ENCODE measurements around the gene LMTK2. TPM values are rescaled to one million over a fixed set of nuclear protein-coding genes. Genes with fewer than 3 reads are reported as not detected.

LMTK2 gene
- total and polyA plus RNA-seq, 2 donors (not counting 1 experiment from before 2014, with no cell fraction given), result 5.2 to 6.9 TPM

DNA sequence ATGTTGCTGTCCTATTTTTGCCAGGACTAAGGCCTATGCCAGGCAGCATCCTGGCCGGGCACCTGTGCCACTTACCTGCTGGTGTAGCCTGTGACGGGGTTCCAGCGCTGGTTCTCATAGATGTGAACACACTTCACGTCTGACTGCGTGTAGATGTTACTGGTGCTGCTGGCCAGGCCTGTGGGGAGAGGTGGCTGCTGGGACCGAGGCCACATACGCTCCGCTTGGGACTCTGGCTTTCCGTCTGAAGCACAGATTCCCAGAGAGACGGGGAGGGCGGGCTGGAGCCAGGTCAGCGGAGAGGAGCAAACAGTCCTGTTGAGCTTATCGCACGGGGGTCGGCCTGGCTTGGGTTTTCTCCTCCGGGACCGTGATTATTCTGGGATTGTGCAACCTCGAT, 121.3 kb downstream of the LMTK2 start:
- TF ChIP-seq, protein P1, sequence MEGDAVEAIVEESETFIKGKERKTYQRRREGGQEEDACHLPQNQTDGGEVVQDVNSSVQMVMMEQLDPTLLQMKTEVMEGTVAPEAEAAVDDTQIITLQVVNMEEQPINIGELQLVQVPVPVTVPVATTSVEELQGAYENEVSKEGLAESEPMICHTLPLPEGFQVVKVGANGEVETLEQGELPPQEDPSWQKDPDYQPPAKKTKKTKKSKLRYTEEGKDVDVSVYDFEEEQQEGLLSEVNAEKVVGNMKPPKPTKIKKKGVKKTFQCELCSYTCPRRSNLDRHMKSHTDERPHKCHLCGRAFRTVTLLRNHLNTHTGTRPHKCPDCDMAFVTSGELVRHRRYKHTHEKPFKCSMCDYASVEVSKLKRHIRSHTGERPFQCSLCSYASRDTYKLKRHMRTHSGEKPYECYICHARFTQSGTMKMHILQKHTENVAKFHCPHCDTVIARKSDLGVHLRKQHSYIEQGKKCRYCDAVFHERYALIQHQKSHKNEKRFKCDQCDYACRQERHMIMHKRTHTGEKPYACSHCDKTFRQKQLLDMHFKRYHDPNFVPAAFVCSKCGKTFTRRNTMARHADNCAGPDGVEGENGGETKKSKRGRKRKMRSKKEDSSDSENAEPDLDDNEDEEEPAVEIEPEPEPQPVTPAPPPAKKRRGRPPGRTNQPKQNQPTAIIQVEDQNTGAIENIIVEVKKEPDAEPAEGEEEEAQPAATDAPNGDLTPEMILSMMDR (conservative IDR thresholded peaks at IDR 0.05 in 1 of 2, IDR thresholded peaks at IDR 0.05 in 1 of 2; ENCODE audit: low read depth in 1 of 2, low read length in 2 of 2), result no peak
- no peak for TF ChIP-seq EZH2 (IDR thresholded peaks at IDR 0.05; ENCODE audit: low read length, missing control alignments)
- no peak overlapping the region for H2AFZ ChIP-seq (ENCODE audit: low read length)
- no peaks in the 10 kb centered on the region for H3K79me2 ChIP-seq (ENCODE audit: control insufficient read depth, insufficient read depth, low read length)
- no peaks in the 10 kb centered on the region for H4K20me1 ChIP-seq (ENCODE audit: control insufficient read depth, extremely low read depth, insufficient read depth, low read length)
- H3K27ac ChIP-seq (ENCODE audit: insufficient read depth, low read length), result no peak overlapping the region
- no peaks in the 10 kb centered on the region for H3K9me3 ChIP-seq (ENCODE audit: control insufficient read depth, insufficient read depth, low read depth, low read length)
- H3K4me3 ChIP-seq (replicated peaks in 1 of 4; ENCODE audit: control extremely low read depth in 1 of 4, insufficient read depth in 1 of 4, low read depth in 3 of 4, low read length in 4 of 4), result no peak overlapping the region
- H3K9ac ChIP-seq (ENCODE audit: insufficient read depth, low read length), result no peak overlapping the region
- H3K27me3 ChIP-seq (ENCODE audit: control insufficient read depth, insufficient read depth, low read length), result no peaks in the 10 kb centered on the region
- DNase-seq (ENCODE audit: low read depth in 2 of 2), result no peak
- H3K36me3 ChIP-seq (ENCODE audit: control insufficient read depth, insufficient read depth, low read length), result peaks cover 3% of the 10 kb centered on the region
- no peak overlapping the region for H3K4me2 ChIP-seq (ENCODE audit: extremely low read depth, insufficient read depth, low read length)
- no peaks in the 10 kb centered on the region for H3K4me1 ChIP-seq (ENCODE audit: control insufficient read depth, extremely low read depth, insufficient read depth, low read length)

DNA sequence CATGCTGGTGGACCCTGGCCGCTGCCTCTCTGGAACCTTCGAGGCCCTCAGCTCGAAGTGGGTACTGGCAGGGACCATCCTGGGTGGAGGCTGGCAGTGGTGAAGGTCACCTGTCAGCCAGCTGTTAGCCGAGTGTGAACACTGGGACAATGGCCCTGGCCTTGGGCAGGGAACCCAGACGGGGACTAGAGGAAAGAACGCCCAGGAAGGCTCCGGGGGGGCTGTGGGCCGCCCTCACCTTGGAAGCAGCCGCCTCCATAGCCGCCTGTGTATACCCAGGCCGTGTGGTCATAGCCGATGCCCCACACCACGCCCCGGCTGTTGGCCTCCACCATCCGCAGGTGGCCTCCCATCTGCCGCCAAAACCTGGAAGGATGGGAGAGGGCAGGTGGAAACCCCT, 122.1 kb downstream of the LMTK2 start:
- Histone ChIP-seq H3K4me1 (ENCODE audit: control insufficient read depth, extremely low read depth, insufficient read depth, low read length) (no peaks in the 10 kb centered on the region), H3K79me2 (ENCODE audit: control insufficient read depth, insufficient read depth, low read length) (no peaks in the 10 kb centered on the region), H4K20me1 (ENCODE audit: control insufficient read depth, extremely low read depth, insufficient read depth, low read length) (no peaks in the 10 kb centered on the region), H3K9me3 (ENCODE audit: control insufficient read depth, insufficient read depth, low read depth, low read length) (no peaks in the 10 kb centered on the region), H3K27me3 (ENCODE audit: control insufficient read depth, insufficient read depth, low read length) (no peaks in the 10 kb centered on the region), H2AFZ (ENCODE audit: low read length) (no peak overlapping the region), H3K4me3 (replicated peaks in 1 of 4; ENCODE audit: control extremely low read depth in 1 of 4, insufficient read depth in 1 of 4, low read depth in 3 of 4, low read length in 4 of 4) (no peak overlapping the region), H3K4me2 (ENCODE audit: extremely low read depth, insufficient read depth, low read length) (no peak overlapping the region), H3K36me3 (ENCODE audit: control insufficient read depth, insufficient read depth, low read length) (peaks cover 3% of the 10 kb centered on the region), H3K27ac (ENCODE audit: insufficient read depth, low read length) (no peak overlapping the region), H3K9ac (ENCODE audit: insufficient read depth, low read length) (no peak overlapping the region)
- no peak for DNase-seq (ENCODE audit: low read depth in 2 of 2)
- TF ChIP-seq EZH2 (IDR thresholded peaks at IDR 0.05; ENCODE audit: low read length, missing control alignments), result no peak
- TF ChIP-seq, protein P1 (conservative IDR thresholded peaks at IDR 0.05 in 1 of 2, IDR thresholded peaks at IDR 0.05 in 1 of 2; ENCODE audit: low read depth in 1 of 2, low read length in 2 of 2), result no peak

DNA sequence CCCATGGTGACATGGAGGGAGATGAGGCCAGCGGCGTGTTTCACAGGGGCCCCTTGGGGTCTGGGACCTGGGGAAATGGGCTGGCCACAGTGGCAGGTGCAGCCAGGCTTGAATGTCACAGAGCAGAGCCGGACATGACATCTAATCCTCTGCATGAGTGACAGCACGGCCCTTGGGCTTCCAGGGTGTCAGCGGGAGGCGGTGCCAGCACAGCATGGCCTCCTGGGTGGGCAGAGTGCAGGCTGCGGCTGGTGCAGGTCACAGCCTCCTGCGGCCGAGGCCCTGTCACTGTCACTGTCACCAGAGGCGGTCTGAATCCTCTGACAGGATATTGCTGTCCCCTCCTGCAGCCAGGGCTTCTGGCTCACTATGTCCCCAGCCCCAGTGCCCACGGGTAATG, 122.8 kb downstream of the LMTK2 start:
- Histone ChIP-seq H3K27ac (ENCODE audit: insufficient read depth, low read length) (no peak overlapping the region), H3K27me3 (ENCODE audit: control insufficient read depth, insufficient read depth, low read length) (no peaks in the 10 kb centered on the region), H3K4me2 (ENCODE audit: extremely low read depth, insufficient read depth, low read length) (no peak overlapping the region), H3K4me3 (replicated peaks in 1 of 4; ENCODE audit: control extremely low read depth in 1 of 4, insufficient read depth in 1 of 4, low read depth in 3 of 4, low read length in 4 of 4) (no peak overlapping the region), H3K4me1 (ENCODE audit: control insufficient read depth, extremely low read depth, insufficient read depth, low read length) (no peaks in the 10 kb centered on the region), H3K79me2 (ENCODE audit: control insufficient read depth, insufficient read depth, low read length) (no peaks in the 10 kb centered on the region), H2AFZ (ENCODE audit: low read length) (no peak overlapping the region), H4K20me1 (ENCODE audit: control insufficient read depth, extremely low read depth, insufficient read depth, low read length) (no peaks in the 10 kb centered on the region), H3K36me3 (ENCODE audit: control insufficient read depth, insufficient read depth, low read length) (peaks cover 3% of the 10 kb centered on the region), H3K9ac (ENCODE audit: insufficient read depth, low read length) (no peak overlapping the region), H3K9me3 (ENCODE audit: control insufficient read depth, insufficient read depth, low read depth, low read length) (no peaks in the 10 kb centered on the region)
- no peak for TF ChIP-seq EZH2 (IDR thresholded peaks at IDR 0.05; ENCODE audit: low read length, missing control alignments)
- TF ChIP-seq, protein P1 (conservative IDR thresholded peaks at IDR 0.05 in 1 of 2, IDR thresholded peaks at IDR 0.05 in 1 of 2; ENCODE audit: low read depth in 1 of 2, low read length in 2 of 2), result no peak
- no peak for DNase-seq (ENCODE audit: low read depth in 2 of 2)

Measured in fibroblast of lung (primary cell).